Urinary bladder (tissue), 4 donors: ENCODE results near the gene EN2. TPM values are rescaled to one million over a fixed set of nuclear protein-coding genes. Genes with fewer than 3 reads are reported as not detected.

Source experiments
- DNase-seq: peaks from one replicate; pipeline ENCODE4 v3.0.0-alpha.2; 2015; ENCODE audit errors: extremely low spot score
- H3K27ac ChIP-seq: one replicate; pipeline ENCODE4 v1.5.1; 2013; ENCODE audit warnings: low read depth, mild to moderate bottlenecking, moderate library complexity
- H3K36me3 ChIP-seq: one replicate; pipeline ENCODE4 v1.6.1; 2013; ENCODE audit warnings: mild to moderate bottlenecking, moderate library complexity; ENCODE audit not compliant: insufficient read depth
- H3K4me1 ChIP-seq: one replicate; pipeline ENCODE4 v1.6.1; 2013; ENCODE audit warnings: mild to moderate bottlenecking, moderate library complexity; ENCODE audit not compliant: insufficient read depth
- H3K4me3 ChIP-seq: one replicate; pipeline ENCODE4 v1.5.1; 2013; ENCODE audit warnings: low read depth, low read length
- WGBS: extraction: QIAGEN DNeasy Blood & Tissue Kit; methylation state at CpG from one replicate; pipeline ENCODE4 v1.1.7; 2013; 5-methylcytosine and 5-hydroxymethylcytosine counted together
- polyA plus RNA-seq: library from polyadenylated mRNA; stranded (reverse); fragments of 200-250 nt; gene quantifications from one replicate; pipeline ENCODE4 v1.2.3, GENCODE V29; 2013
- total RNA-seq: library from RNA; depleted of rRNA; stranded (reverse); fragments of >200 nt; gene quantifications from one replicate; pipeline ENCODE4 v1.2.3, GENCODE V29; 2014
- donor health status: healthy with polysubstance abuse.
- donor health status: healthy.

Gene EN2
- total RNA-seq (not detected), polyA plus RNA-seq (0.06 TPM)

GRCh38 chr7:155458111-155458877 is at the start of gene EN2:
TSS of gene EN2 (plus strand) at chr7:155458129. CDS start at chr7:155458378, 249 bp downstream.
- DNase-seq = no peak
- Histone ChIP-seq H3K4me3 (peak within 1 kb of the TSS; percentile 40), H3K36me3 (no peaks in the 10 kb centered on the region), H3K27ac (no peak within 1 kb of the TSS), H3K4me1 (peaks cover 3% of the 10 kb centered on the region)
- WGBS = 1% methylated on average over 105 of the region's 105 CpGs

GRCh38 chr7:155408651-155409586 is 49.0 kb upstream of the EN2 start:
- DNase-seq = no peak
- WGBS = 33% methylated on average over 38 of the region's 38 CpGs
- H3K4me3 ChIP-seq = no peak overlapping the region
- no peaks in the 10 kb centered on the region for H3K4me1 ChIP-seq
- no peak overlapping the region for H3K27ac ChIP-seq
- H3K36me3 ChIP-seq = no peaks in the 10 kb centered on the region

GRCh38 chr7:155409980-155410379 is 47.9 kb upstream of the EN2 start:
- no peak overlapping the region for H3K27ac ChIP-seq
- no peaks in the 10 kb centered on the region for H3K4me1 ChIP-seq
- DNase-seq = no peak
- WGBS = 85% methylated on average over 15 of the region's 15 CpGs
- H3K4me3 ChIP-seq = no peak overlapping the region
- no peaks in the 10 kb centered on the region for H3K36me3 ChIP-seq

DNA sequence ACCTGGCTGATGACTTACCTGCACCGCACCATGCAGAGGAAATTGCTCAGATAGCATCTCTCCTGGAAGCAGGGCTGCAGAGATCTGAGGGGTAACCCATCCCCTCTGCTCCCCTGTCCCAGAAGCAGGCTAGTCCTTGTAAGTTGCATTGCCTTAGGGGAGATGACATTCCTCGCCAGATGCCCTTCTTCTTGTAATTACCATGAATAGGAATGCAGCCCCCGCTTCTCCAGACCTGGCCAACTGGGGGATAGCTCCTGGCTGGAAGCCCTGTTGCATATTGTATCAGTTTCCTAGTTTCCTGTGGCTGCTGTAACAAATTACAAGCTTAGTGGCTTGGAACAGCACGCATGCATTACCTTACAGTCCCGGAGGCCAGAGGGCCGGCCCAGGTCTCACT is 47.5 kb upstream of the EN2 start:
- 55% methylated on average over 6 of the region's 6 CpGs for WGBS

DNA sequence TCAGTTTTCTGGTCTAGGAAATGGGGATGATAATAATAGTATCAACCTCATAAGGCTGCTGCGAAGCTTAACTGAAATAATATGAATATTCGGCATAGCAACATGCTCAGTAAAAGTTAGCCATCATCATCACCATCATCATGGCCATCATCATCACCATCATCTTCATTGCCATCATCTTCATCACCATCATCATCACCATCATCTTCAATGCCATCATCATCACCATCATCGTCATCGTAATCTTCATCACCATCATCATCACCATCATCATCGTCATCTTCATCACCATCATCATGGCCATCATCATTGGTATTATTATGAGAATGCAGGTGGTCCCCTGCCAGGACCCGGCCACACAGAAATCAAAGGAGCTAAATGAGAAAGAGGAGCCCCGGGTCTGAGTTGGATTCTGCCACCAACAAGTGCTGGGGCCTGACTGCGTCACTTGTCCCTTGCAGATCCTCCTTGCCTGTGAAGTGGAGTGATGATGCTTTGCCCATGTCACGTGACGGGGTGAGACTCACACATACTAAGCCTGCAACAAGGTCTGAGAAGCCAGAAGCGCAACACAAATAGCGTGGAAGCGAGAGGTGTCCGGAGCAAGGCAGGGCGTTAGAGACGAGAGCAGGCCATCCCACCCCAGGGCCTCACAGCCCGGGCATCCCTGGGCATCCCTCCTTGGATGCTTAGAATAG is 46.1 kb upstream of the EN2 start:
- Histone ChIP-seq H3K27ac (no peak overlapping the region), H3K4me3 (no peak overlapping the region), H3K36me3 (no peaks in the 10 kb centered on the region), H3K4me1 (no peaks in the 10 kb centered on the region)
- WGBS = 91% methylated on average over 17 of the region's 17 CpGs
- DNase-seq = no peak

More for the DNA sequence above, 47.5 kb upstream of the EN2 start:
- Histone ChIP-seq H3K36me3 (no peaks in the 10 kb centered on the region), H3K4me3 (no peak overlapping the region), H3K27ac (no peak overlapping the region), H3K4me1 (no peaks in the 10 kb centered on the region)
- no peak for DNase-seq

GRCh38 chr7:155412416-155413253 is 45.3 kb upstream of the EN2 start:
- no peaks in the 10 kb centered on the region for H3K36me3 ChIP-seq
- no peak overlapping the region for H3K27ac ChIP-seq
- no peak for DNase-seq
- WGBS = 36% methylated on average over 25 of the region's 25 CpGs
- no peaks in the 10 kb centered on the region for H3K4me1 ChIP-seq
- no peak overlapping the region for H3K4me3 ChIP-seq

DNA sequence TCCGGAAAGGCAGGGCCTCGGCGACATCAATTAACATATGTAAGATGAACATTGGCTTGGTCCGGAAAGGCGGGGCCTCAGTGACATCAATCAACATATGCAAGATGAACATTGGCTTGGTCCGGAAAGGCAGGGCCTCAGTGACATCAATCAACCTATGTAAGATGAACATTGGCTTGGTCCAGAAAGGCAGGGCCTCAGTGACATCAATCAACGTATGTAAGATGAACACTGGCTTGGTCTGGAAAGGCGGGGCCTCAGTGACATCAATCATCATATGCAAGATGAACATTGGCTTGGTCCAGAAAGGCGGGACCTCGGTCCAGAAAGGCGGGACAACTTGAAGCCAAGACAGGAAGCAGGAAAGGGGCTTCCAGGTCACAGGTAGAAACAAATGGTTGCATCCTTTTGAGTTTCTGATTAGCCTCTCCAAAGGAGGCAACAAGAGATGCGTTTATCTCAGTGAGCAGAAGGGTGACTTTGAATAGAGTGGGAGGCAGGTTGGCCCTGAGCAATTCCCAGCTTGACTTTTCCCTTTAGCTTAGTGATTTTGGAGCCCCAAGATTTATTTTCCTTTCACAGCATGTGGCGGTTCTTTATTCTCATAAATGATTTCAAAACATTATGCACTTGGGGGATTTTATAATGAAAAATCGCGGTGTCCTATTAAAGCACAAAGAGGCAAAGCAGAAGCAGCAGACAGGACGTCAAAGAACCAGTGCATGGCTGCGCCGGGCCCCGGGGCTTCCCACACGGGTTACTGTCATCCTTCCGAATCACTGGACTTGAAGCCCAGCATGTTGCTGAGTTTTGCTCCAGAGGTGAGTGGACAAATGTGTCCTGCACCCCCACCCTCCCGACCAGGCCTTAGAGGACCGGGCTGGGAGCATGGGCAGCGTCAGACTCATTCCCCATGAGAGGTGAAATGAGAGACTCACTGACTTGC is 43.1 kb upstream of the EN2 start:
- Histone ChIP-seq H3K27ac (no peak overlapping the region), H3K4me3 (no peak overlapping the region), H3K4me1 (no peaks in the 10 kb centered on the region), H3K36me3 (no peaks in the 10 kb centered on the region)
- no peak for DNase-seq
- WGBS = 85% methylated on average over 24 of the region's 24 CpGs

DNA sequence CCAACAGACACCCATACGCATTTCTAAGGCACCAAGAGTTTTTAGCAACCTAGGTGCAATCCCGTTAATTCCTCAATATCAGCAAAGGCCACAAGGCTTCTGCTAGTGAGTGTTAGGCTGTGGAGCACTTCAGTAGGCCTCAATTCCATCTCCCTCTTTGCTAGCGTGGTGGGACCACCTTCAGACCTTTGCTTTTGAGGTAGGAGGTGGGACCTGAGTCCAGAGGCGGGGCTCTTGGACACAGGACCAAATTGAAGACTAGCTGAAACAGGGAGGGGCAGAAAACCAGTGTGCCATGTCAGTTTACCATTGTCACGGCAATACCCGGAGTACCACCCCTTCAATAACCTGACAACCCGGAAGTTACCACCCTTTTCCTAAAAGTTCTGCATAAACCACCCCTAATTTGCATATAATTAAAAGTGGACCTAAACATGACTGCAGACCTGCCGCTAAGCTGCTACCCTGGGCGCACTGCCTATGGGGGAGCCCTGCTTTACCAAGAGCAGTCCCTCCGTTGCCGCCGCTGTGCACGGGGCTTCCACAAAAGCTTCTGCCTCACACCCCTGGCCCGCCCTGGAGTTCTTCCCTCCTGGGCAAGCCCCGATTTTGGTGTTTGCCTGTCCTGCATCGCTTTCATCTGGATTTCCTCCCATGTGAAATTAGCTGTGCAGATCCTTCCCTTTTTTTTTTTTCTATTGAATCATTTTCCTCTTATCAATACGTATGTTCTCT is 41.1 kb upstream of the EN2 start:
- Histone ChIP-seq H3K4me1 (no peaks in the 10 kb centered on the region), H3K27ac (no peak overlapping the region), H3K36me3 (no peaks in the 10 kb centered on the region), H3K4me3 (no peak overlapping the region)
- WGBS = 88% methylated on average over 17 of the region's 17 CpGs
- no peak for DNase-seq

DNA sequence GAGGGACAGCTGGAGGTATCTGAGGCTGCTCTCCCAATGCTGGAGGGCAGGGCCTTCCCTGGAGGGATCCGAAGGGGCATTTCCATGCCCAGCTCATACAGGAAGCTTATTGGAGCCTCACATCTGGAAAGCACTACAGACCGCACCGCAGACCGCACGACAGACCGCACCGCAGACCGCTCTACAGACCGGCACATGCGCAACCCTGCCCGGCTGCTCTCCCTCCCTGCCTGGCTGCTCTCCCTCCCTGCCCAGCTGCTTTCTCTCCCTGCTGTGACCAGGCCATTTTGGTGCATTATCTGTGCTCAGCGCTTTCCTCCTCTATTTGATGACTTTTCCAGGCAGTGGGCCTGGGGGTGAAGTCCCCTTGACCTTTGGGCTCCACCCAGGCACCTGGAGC is 39.6 kb upstream of the EN2 start:
- Histone ChIP-seq H3K4me3 (no peak overlapping the region), H3K27ac (no peak overlapping the region), H3K36me3 (no peaks in the 10 kb centered on the region), H3K4me1 (no peaks in the 10 kb centered on the region)
- DNase-seq = no peak
- 79% methylated on average over 12 of the region's 12 CpGs for WGBS

- Histone ChIP-seq H3K4me3 (no peak overlapping the region), H3K36me3 (no peaks in the 10 kb centered on the region), H3K4me1 (no peaks in the 10 kb centered on the region), H3K27ac (no peak overlapping the region)
- no peak for DNase-seq
- WGBS = 83% methylated on average over 16 of the region's 16 CpGs
Measured at GRCh38 chr7:155418941-155419755, 38.8 kb upstream of the EN2 start.

DNA sequence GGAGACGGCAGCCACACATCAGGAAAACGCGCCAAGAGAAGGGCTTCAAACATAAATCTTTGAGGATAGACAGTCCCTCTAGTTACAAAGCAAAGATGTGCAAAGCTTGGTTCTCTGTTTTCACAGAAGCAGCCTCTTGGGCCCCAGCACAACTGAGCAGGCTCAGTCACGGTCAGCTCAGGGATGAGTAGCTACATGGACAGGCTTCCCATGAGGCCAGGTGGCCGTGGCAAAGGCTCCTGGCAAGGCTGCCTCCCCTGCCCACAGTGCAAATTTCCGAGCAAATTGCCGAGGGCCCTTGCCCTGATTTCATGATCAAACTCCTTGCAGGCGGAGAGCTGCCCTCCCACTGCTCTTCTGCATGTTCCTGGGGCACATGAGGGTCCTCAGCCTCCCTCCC is 37.8 kb upstream of the EN2 start:
- Histone ChIP-seq H3K36me3 (no peaks in the 10 kb centered on the region), H3K4me1 (no peaks in the 10 kb centered on the region), H3K27ac (no peak overlapping the region), H3K4me3 (no peak overlapping the region)
- no peak for DNase-seq
- WGBS = 68% methylated on average over 8 of the region's 8 CpGs
